Neural progenitor cell (in vitro differentiated cells): ENCODE measurements around the gene IFRD2. TPM values are rescaled to one million over a fixed set of nuclear protein-coding genes. Genes with fewer than 3 reads are reported as not detected.

Experiments used
- DNase-seq: peaks from one replicate; pipeline ENCODE4 v3.0.0-alpha.2; 2016; ENCODE audit warnings: low spot score
- H2AFZ ChIP-seq: fragments of 200-600 bp; sonication (generic); replicated peaks from 2 replicates; pipeline ENCODE4 v1.6.1; 2016; ENCODE audit warnings: antibody characterized with exemption
- H3F3A ChIP-seq: fragments of 200-600 bp; sonication (generic); 2 replicates; pipeline ENCODE4 v1.6.1; 2016; ENCODE audit warnings: antibody characterized with exemption, low read depth
- H3K27ac ChIP-seq: fragments of 200-600 bp; sonication (generic); 2 replicates; pipeline ENCODE4 v1.5.1; 2016; ENCODE audit warnings: mild to moderate bottlenecking
- H3K27me3 ChIP-seq: fragments of 200-600 bp; sonication (generic); 2 replicates; pipeline ENCODE4 v1.6.1; 2016; ENCODE audit warnings: mild to moderate bottlenecking, moderate library complexity
- H3K36me3 ChIP-seq: fragments of 200-600 bp; sonication (generic); 2 replicates; pipeline ENCODE4 v1.5.1; 2016
- H3K4me1 ChIP-seq: fragments of 200-600 bp; sonication (generic); 2 replicates; pipeline ENCODE4 v1.6.1; 2016; ENCODE audit warnings: mixed run types
- H3K4me2 ChIP-seq: fragments of 200-600 bp; sonication (generic); 2 replicates; pipeline ENCODE4 v1.6.1; 2016
- H3K4me3 ChIP-seq: fragments of 200-600 bp; sonication (generic); 2 replicates; pipeline ENCODE4 v1.5.1; 2016
- H3K79me2 ChIP-seq: fragments of 200-600 bp; sonication (generic); 2 replicates; pipeline ENCODE4 v1.6.1; 2016; ENCODE audit warnings: low read depth
- H3K9ac ChIP-seq: fragments of 200-600 bp; sonication (generic); 2 replicates; pipeline ENCODE4 v1.6.1; 2016
- H3K9me3 ChIP-seq: fragments of 200-600 bp; sonication (generic); 2 replicates; pipeline ENCODE4 v1.5.1; 2016; ENCODE audit warnings: low read depth
- H4K20me1 ChIP-seq: fragments of 200-600 bp; sonication (generic); 2 replicates; pipeline ENCODE4 v1.6.1; 2016; ENCODE audit warnings: low read depth
- H3K27ac Mint-ChIP-seq: 3 replicates; pipeline ENCODE4 v1.8.0; 2021; ENCODE audit warnings: mixed read lengths
- H3K27me3 Mint-ChIP-seq: 2 replicates; pipeline ENCODE4 v1.8.0; 2022; ENCODE audit warnings: low read depth, mild to moderate bottlenecking, inconsistent platforms, moderate library complexity, mixed read lengths; ENCODE audit not compliant: insufficient read depth
- H3K36me3 Mint-ChIP-seq: 3 replicates; pipeline ENCODE4 v1.8.0; 2021; ENCODE audit warnings: mixed read lengths
- H3K4me1 Mint-ChIP-seq: 3 replicates; pipeline ENCODE4 v1.8.0; 2021; ENCODE audit warnings: mixed read lengths
- H3K4me3 Mint-ChIP-seq: 3 replicates; pipeline ENCODE4 v1.8.0; 2021; ENCODE audit warnings: mild to moderate bottlenecking, moderate library complexity, mixed read lengths
- H3K9me3 Mint-ChIP-seq: 3 replicates; pipeline ENCODE4 v1.8.0; 2020; ENCODE audit warnings: mixed read lengths
- CTCF ChIP-seq: fragments of 200-600 bp; sonication (generic); IDR thresholded peaks from 2 replicates; pipeline ENCODE4 v1.5.1; 2017; ENCODE audit warnings: antibody characterized with exemption, mild to moderate bottlenecking
- EZH2 ChIP-seq: fragments of 200-600 bp; sonication (generic); IDR thresholded peaks from 2 replicates; pipeline ENCODE4 v1.6.1; 2017; ENCODE audit warnings: antibody characterized with exemption, mild to moderate bottlenecking, moderate library complexity
- EZH2phosphoT487 ChIP-seq: fragments of 200-600 bp; sonication (generic); IDR thresholded peaks from 2 replicates; pipeline ENCODE4 v1.6.1; 2017; ENCODE audit warnings: antibody characterized with exemption
- total RNA-seq: library from RNA; depleted of rRNA; stranded (reverse); fragments of >200 nt; gene quantifications from 2 replicates; pipeline ENCODE4 v1.2.3, GENCODE V29; 2015; ENCODE audit warnings: low replicate concordance

Gene IFRD2
- total RNA-seq, 1 donor from 2014 or later: 26.4 TPM

GRCh38 chr3:50321336-50322114 is 29.3 kb upstream of the IFRD2 start:
- H3K27me3 ChIP-seq: no peaks in the 10 kb centered on the region
- no peak for TF ChIP-seq EZH2
- peak; percentile 76 for TF ChIP-seq CTCF
- peak overlapping the region; percentile 84 for H3K4me3 ChIP-seq
- H3K4me2 ChIP-seq: peak overlapping the region; percentile 88
- no peaks in the 10 kb centered on the region for H3K36me3 ChIP-seq
- DNase-seq: peak; percentile 97
- H3K4me1 Mint-ChIP-seq: peaks cover 47% of the 10 kb centered on the region
- no peaks in the 10 kb centered on the region for H3K9me3 Mint-ChIP-seq
- H3K27ac ChIP-seq: peak overlapping the region; percentile 99
- peaks cover 22% of the 10 kb centered on the region for H3K36me3 Mint-ChIP-seq
- peaks cover 40% of the 10 kb centered on the region for H3K79me2 ChIP-seq
- H3K9me3 ChIP-seq: no peaks in the 10 kb centered on the region
- peak overlapping the region; percentile 91 for H3K9ac ChIP-seq
- peak overlapping the region; percentile 100 for H3K27ac Mint-ChIP-seq
- peaks cover 35% of the 10 kb centered on the region for H3F3A ChIP-seq
- peaks cover 4% of the 10 kb centered on the region for H3K27me3 Mint-ChIP-seq
- H2AFZ ChIP-seq: peak overlapping the region; percentile 95
- peak overlapping the region; percentile 88 for H3K4me3 Mint-ChIP-seq
- peaks cover 36% of the 10 kb centered on the region for H4K20me1 ChIP-seq
- H3K4me1 ChIP-seq: peaks cover 28% of the 10 kb centered on the region

GRCh38 chr3:50320853-50321335 is 28.7 kb upstream of the IFRD2 start:
- peak; percentile 97 for DNase-seq
- H3K27ac ChIP-seq: peak overlapping the region; percentile 99
- H3K4me3 ChIP-seq: peak overlapping the region; percentile 84
- H4K20me1 ChIP-seq: peaks cover 36% of the 10 kb centered on the region
- no peaks in the 10 kb centered on the region for H3K27me3 ChIP-seq
- peak overlapping the region; percentile 91 for H3K9ac ChIP-seq
- TF ChIP-seq EZH2: no peak
- no peak for TF ChIP-seq CTCF
- TF ChIP-seq EZH2phosphoT487: no peak
- H3K27ac Mint-ChIP-seq: peak overlapping the region; percentile 98
- peaks cover 35% of the 10 kb centered on the region for H3F3A ChIP-seq
- H3K36me3 Mint-ChIP-seq: peaks cover 26% of the 10 kb centered on the region
- H3K9me3 ChIP-seq: no peaks in the 10 kb centered on the region
- H3K4me2 ChIP-seq: peak overlapping the region; percentile 88
- H2AFZ ChIP-seq: peak overlapping the region; percentile 95
- H3K36me3 ChIP-seq: no peaks in the 10 kb centered on the region
- peaks cover 28% of the 10 kb centered on the region for H3K4me1 ChIP-seq
- H3K27me3 Mint-ChIP-seq: peaks cover 4% of the 10 kb centered on the region
- H3K4me1 Mint-ChIP-seq: peaks cover 49% of the 10 kb centered on the region
- H3K4me3 Mint-ChIP-seq: peak overlapping the region; percentile 99
- H3K9me3 Mint-ChIP-seq: no peaks in the 10 kb centered on the region
- H3K79me2 ChIP-seq: peaks cover 37% of the 10 kb centered on the region

- Histone ChIP-seq H3K9ac (no peak overlapping the region), H4K20me1 (peaks cover 36% of the 10 kb centered on the region), H3K27ac (no peak overlapping the region), H3K9me3 (no peaks in the 10 kb centered on the region), H3F3A (peaks cover 32% of the 10 kb centered on the region), H3K36me3 (no peaks in the 10 kb centered on the region), H3K27me3 (no peaks in the 10 kb centered on the region), H3K4me3 (peak overlapping the region; percentile 84), H3K4me1 (peaks cover 28% of the 10 kb centered on the region), H3K79me2 (peaks cover 37% of the 10 kb centered on the region), H2AFZ (no peak overlapping the region), H3K4me2 (peak overlapping the region; percentile 88)
- peaks cover 31% of the 10 kb centered on the region for H3K36me3 Mint-ChIP-seq
- H3K27ac Mint-ChIP-seq: peak overlapping the region; percentile 98
- DNase-seq: no peak
- no peaks in the 10 kb centered on the region for H3K9me3 Mint-ChIP-seq
- H3K27me3 Mint-ChIP-seq: peaks cover 4% of the 10 kb centered on the region
- TF ChIP-seq EZH2phosphoT487: no peak
- TF ChIP-seq CTCF: no peak
- no peak for TF ChIP-seq EZH2
- peak overlapping the region; percentile 99 for H3K4me3 Mint-ChIP-seq
- H3K4me1 Mint-ChIP-seq: peaks cover 49% of the 10 kb centered on the region
Observed at GRCh38 chr3:50319894-50320625, 27.8 kb upstream of the IFRD2 start.
